IPS DF 19.7 (cell line): Measurements from ENCODE around the gene CEP350.

Source experiments
- DNase-seq: peaks from one replicate; pipeline ENCODE4 v3.0.0-alpha.2; 2013; ENCODE audit warnings: low read depth, low spot score

CEP350 gene

GRCh38 chr1:180057883-180058396 lies 103.3 kb downstream of the CEP350 start:
- no peak for DNase-seq

DNA sequence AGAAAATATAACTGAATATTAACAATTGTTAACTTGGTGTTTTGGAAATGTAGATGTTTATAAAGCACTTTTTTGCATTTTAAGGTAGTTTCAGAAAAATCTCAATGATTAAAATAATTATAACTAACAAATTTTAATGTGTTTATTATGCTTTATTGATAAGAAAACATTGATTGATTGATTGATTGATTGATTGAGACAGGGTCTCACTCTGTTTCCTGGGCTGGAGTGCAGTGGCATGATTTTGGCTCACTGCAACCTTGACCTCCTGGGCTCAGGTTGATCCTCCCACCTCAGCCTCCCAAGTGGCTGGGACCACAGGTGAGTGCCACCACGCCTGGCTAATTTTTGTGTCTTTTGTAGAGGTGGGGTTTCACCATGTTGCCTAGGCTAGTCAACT lies 106.4 kb downstream of the CEP350 start:
- DNase-seq: no peak

DNA sequence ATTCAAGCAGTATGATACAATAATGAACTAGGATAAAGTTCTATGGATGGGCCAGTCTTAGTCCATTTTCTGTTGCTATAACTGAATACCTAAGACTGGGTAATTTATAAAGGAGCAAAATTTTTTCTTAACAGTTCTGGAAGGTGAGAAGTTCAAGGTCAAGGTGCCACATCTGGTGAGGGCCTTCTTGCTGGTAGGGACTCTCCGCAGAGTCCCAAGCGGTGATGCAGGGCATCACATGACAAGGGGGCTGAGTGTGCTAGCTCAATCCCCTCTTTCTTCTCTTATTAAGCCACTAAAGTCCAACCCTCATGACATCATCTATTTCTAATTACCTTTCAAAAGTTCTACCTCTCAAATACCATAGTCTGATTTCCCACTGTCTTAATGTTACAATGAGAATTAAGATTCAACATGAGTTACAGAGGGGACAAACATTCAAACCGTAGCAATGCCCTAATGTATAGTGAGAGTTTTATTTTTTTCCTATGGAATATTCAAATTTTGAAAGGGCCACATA lies 107.9 kb downstream of the CEP350 start:
- DNase-seq: no peak

- DNase-seq: no peak
Measured at GRCh38 chr1:180065408-180065807, 110.8 kb downstream of the CEP350 start.

- no peak for DNase-seq
Measured at GRCh38 chr1:180066150-180066549, 111.5 kb downstream of the CEP350 start.

GRCh38 chr1:180070286-180070685 lies 115.7 kb downstream of the CEP350 start:
- no peak for DNase-seq

GRCh38 chr1:180071759-180072158 lies 117.1 kb downstream of the CEP350 start:
- no peak for DNase-seq

- DNase-seq: no peak
Measured at GRCh38 chr1:180080439-180080838, 125.8 kb downstream of the CEP350 start.

DNA sequence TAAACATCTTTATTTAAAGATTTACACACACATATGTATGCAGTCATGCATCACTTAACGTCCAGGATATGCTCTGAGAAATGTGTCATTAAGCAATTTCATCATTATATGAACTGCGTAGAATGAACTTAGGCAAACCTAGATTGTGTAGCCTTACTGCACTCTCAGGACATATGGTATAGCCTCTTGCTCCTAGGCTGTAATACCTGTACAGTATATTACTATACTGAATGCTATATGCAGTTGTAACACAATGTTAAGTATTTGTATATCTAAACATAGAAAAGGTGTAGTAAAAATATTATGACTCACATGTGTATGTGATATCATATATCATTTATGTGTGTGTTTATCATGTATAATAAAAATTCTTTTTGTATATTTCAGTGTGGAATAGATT lies 126.9 kb downstream of the CEP350 start:
- no peak for DNase-seq

GRCh38 chr1:180083164-180083563 lies 128.6 kb downstream of the CEP350 start:
- no peak for DNase-seq

GRCh38 chr1:180084867-180085266 lies 130.3 kb downstream of the CEP350 start:
- no peak for DNase-seq

DNA sequence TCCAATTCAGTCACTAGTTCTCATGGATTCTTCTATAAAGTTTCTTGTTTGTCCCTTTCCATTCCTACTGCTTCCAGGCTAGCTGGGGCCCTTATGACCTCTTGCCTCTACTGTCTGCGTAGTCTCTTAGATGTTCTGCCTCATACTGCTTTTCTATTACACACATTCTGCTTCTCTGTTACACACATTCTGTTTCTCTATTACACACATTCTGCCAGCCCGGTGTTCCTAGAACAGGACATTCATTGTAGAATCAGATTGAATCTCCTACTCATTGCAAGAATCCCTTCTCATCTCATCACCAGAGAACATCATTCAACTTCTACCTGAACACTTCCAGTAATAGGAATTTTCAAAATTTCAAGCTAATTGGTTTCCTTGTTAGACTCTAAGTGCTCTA lies 130.7 kb downstream of the CEP350 start:
- no peak for DNase-seq

DNA sequence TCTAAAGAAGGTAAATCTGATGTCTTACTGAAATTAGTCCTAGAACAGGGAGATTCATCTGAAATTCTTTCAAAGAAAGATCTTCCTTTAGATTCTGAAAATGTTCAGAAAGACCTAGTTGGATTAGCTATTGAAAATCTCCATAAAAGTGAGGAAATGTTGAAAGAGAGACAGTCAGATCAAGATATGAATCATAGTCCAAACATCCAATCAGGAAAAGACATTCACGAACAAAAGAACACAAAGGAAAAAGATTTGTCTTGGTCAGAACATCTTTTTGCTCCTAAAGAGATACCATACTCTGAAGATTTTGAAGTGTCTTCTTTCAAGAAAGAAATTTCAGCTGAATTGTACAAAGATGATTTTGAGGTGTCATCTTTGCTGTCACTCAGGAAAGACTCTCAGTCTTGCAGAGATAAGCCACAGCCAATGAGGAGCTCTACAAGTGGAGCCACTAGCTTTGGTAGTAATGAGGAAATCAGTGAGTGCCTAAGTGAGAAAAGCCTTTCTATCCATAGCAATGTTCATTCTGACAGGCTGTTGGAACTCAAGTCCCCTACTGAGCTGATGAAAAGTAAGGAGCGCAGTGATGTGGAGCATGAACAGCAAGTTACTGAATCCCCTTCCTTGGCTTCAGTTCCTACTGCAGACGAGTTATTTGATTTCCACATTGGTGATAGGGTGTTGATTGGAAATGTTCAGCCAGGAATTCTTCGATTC lies 138.5 kb downstream of the CEP350 start:
- no peak for DNase-seq

DNA sequence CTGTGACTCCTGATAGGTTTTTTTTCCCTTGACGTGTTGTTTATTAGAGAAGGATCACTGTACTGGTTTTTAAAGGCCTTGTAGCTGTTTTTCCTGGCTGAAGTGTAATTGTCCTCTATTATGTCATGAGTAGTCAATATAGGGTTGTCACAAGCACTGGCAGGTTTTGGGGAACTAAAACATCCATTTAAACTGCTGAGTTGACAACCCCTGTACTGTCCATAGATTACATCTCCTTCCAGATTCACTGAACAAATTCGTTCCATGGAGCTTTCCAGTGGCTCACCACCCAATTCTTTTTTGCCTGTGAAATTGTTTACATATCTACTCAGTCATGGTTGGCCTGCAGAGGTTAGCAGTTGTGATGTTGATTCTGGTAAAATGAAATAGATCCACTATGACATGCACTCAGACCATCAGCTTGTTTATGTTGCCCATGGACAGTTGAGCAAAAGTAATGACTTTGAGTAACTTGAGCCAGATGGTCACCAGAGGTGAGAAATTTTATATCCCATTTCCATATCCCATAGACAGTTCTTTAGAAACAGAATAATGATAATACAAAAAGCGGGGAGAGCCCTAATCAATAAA lies 140.2 kb downstream of the CEP350 start:
- DNase-seq: no peak

- no peak for DNase-seq
Measured at GRCh38 chr1:180096584-180097325, 142.1 kb downstream of the CEP350 start.

DNA sequence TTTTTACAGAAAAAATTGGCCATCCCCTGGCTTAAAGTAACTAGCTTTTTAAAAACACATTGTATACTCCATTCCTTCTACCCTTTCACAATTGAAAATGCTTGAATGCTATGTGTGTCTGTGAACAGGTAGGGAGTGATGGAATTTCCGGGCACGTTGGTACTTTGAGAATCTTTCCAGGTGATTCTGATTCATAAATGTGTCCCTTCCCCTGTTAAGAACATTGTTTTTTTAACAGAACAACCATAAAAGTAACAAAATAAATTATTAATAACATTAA lies 142.7 kb downstream of the CEP350 start:
- DNase-seq: no peak

DNA sequence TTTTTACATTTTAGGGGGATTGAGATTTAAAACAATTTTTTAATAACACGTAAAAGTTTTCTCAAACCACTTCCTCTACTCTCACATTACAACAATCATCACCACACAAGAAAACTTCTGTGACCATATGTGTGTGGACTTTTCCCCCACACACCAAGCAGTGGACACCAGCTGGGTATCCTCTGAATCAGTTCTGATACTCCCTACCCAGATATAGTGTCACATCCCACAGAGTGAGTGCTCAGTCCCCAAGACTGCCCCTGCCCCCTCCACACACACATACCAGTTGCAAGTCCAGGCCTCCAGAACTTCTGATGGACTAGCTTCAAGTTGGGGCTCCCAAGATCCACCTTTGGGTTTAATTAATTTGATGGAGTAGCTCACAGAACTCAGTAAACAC lies 146.8 kb downstream of the CEP350 start:
- no peak for DNase-seq

- no peak for DNase-seq
Measured at GRCh38 chr1:180103819-180104218, 149.2 kb downstream of the CEP350 start.

- no peak for DNase-seq
Measured at GRCh38 chr1:180112091-180112490, 157.5 kb downstream of the CEP350 start.

DNA sequence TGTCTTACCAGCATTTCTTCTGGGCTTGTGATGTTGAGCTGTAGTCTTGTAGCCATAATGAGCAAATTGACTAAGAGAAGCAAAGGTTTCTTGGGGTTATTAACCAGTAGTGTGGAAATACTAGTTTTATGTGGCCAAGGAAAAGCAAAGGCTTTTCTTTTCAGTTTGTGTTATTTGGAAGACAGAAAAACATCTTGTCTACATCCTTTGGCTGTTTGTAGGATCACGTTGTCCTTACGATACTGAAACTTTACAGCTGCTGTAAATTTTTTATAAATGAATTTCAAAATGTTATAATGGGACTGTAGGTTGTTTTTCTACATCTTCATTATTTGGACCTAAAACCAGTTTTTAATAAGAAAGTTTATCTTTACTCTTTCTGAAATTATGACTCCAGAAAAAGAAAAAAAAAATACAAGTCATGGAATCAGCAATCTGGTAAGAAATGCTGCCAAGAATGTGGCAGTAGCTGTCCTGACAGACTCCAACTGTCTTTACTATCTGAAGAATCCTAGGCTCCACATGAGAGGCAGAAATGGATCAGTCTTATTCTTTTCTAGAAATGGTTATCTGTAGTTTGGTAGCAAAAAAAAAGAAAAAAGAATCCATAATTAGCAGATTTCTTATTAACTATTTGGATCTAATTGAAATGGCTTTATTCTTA lies 158.5 kb downstream of the CEP350 start:
- DNase-seq: no peak

- no peak for DNase-seq
Measured at GRCh38 chr1:180114396-180114945, 159.9 kb downstream of the CEP350 start.
